CD14-positive monocyte (primary cell): ENCODE results near the gene VARS2. TPM values are rescaled to one million over a fixed set of nuclear protein-coding genes. Genes with fewer than 3 reads are reported as not detected.

Experiments used
- DNase-seq, 3 donors: peaks; one replicate each; pipeline ENCODE4 v3.0.0-alpha.2; 2011 to 2022
- H2AFZ ChIP-seq: 2 replicates; pipeline ENCODE4 v1.6.0; 2012; ENCODE audit warnings: mild to moderate bottlenecking, low read depth, low read length, inconsistent platforms; ENCODE audit not compliant: insufficient read depth, poor library complexity, severe bottlenecking
- H3K27ac ChIP-seq, 2 donors: 1 replicate in 1 of 2; 2 replicates in 1 of 2; pipeline ENCODE4 v1.5.1; 2012 to 2013; ENCODE audit warnings: low read length in 2 of 2, control low read depth in 1 of 2, inconsistent platforms in 1 of 2, low read depth in 1 of 2, mild to moderate bottlenecking in 1 of 2
- H3K27me3 ChIP-seq, 2 donors: one replicate each; pipeline versions ENCODE4 v1.6.0 to v1.6.1; 2011 to 2013; ENCODE audit warnings: low read length in 2 of 2; ENCODE audit not compliant: control insufficient read depth in 2 of 2, insufficient read depth in 2 of 2
- H3K36me3 ChIP-seq, 2 donors: replicated peaks in 1 of 2; 1 replicate in 1 of 2; 2 replicates in 1 of 2; pipeline versions ENCODE4 v1.5.1 to v1.6.1; 2012 to 2013; ENCODE audit warnings: low read length in 2 of 2, control low read depth in 1 of 2, inconsistent platforms in 1 of 2, mild to moderate bottlenecking in 1 of 2; ENCODE audit not compliant: insufficient read depth in 2 of 2, control insufficient read depth in 1 of 2
- H3K4me1 ChIP-seq, 2 donors: 1 replicate in 1 of 2; 2 replicates in 1 of 2; pipeline versions ENCODE4 v1.5.1 to v1.6.1; 2012 to 2013; ENCODE audit warnings: low read length in 2 of 2, control low read depth in 1 of 2, inconsistent platforms in 1 of 2, mild to moderate bottlenecking in 1 of 2, moderate library complexity in 1 of 2; ENCODE audit not compliant: insufficient read depth in 2 of 2, control insufficient read depth in 1 of 2
- H3K4me2 ChIP-seq: replicated peaks from 2 replicates; pipeline ENCODE3; 2012; ENCODE audit warnings: low read length, moderate library complexity, mild to moderate bottlenecking; ENCODE audit not compliant: poor library complexity, severe bottlenecking; ENCODE audit errors: extremely low read depth
- H3K4me3 ChIP-seq, 3 experiments: fragments of 200-600 bp in 1 of 3; sonication (generic) in 1 of 3; replicated peaks in 1 of 3; 1 replicate in 2 of 3; 2 replicates in 1 of 3; pipeline ENCODE4 v1.5.1; 2011 to 2013; ENCODE audit warnings: low read length in 3 of 3, mild to moderate bottlenecking in 3 of 3, control low read depth in 2 of 3, low read depth in 2 of 3, inconsistent platforms in 1 of 3, moderate library complexity in 1 of 3
- H3K79me2 ChIP-seq: 2 replicates; pipeline ENCODE4 v1.6.0; 2012; ENCODE audit warnings: mild to moderate bottlenecking, control low read depth, inconsistent platforms, low read length, moderate library complexity; ENCODE audit not compliant: insufficient read depth
- H3K9ac ChIP-seq: 2 replicates; pipeline ENCODE4 v1.6.0; 2017; ENCODE audit warnings: low read length, mild to moderate bottlenecking; ENCODE audit not compliant: insufficient read depth, poor library complexity, severe bottlenecking
- H3K9me3 ChIP-seq, 2 donors: replicated peaks in 1 of 2; 1 replicate in 1 of 2; 2 replicates in 1 of 2; pipeline versions ENCODE4 v1.5.1 to v1.6.1; 2012 to 2013; ENCODE audit warnings: low read length in 2 of 2, control low read depth in 1 of 2; ENCODE audit not compliant: control insufficient read depth in 1 of 2, insufficient read depth in 1 of 2
- H4K20me1 ChIP-seq: 2 replicates; pipeline ENCODE4 v1.6.0; 2012; ENCODE audit warnings: mild to moderate bottlenecking, low read length, control low read depth, moderate library complexity; ENCODE audit not compliant: insufficient read depth
- H3K27ac Mint-ChIP-seq, 7 donors: one replicate each; pipeline ENCODE4 v1.8.0; 2020; ENCODE audit warnings: mild to moderate bottlenecking in 7 of 7, mixed read lengths in 7 of 7, moderate library complexity in 6 of 7, inconsistent platforms in 2 of 7
- H3K27me3 Mint-ChIP-seq, 3 donors: one replicate each; pipeline ENCODE4 v1.8.0; 2021 to 2022; ENCODE audit warnings: low read depth in 3 of 3, mild to moderate bottlenecking in 3 of 3, mixed read lengths in 3 of 3, moderate library complexity in 3 of 3, inconsistent platforms in 1 of 3
- H3K36me3 Mint-ChIP-seq, 2 donors: one replicate each; pipeline ENCODE4 v1.8.0; 2020; ENCODE audit warnings: mixed read lengths in 2 of 2, inconsistent platforms in 1 of 2, mild to moderate bottlenecking in 1 of 2
- H3K4me1 Mint-ChIP-seq: one replicate; pipeline ENCODE4 v1.8.0; 2020; ENCODE audit warnings: mild to moderate bottlenecking, mixed read lengths
- H3K4me3 Mint-ChIP-seq, 2 donors: one replicate each; pipeline ENCODE4 v1.8.0; 2020; ENCODE audit warnings: mild to moderate bottlenecking in 2 of 2, mixed read lengths in 2 of 2, moderate library complexity in 1 of 2
- H3K9me3 Mint-ChIP-seq, 7 donors: one replicate each; pipeline ENCODE4 v1.8.0; 2020 to 2022; ENCODE audit warnings: mixed read lengths in 7 of 7, mild to moderate bottlenecking in 6 of 7, moderate library complexity in 6 of 7, inconsistent platforms in 2 of 7
- CTCF ChIP-seq: fragments of 200-600 bp; IDR thresholded peaks from one replicate; pipeline ENCODE4 v1.8.0; 2022; ENCODE audit warnings: antibody characterized with exemption, mild to moderate bottlenecking
- WGBS: methylation state at CpG from one replicate; pipeline ENCODE4 v1.1.5; 2013; ENCODE audit warnings: missing lambda C conversion rate; ENCODE audit not compliant: insufficient coverage; 5-methylcytosine and 5-hydroxymethylcytosine counted together
- intact Hi-C, 2 donors: fragments of 100-400 bp; cut with micrococcal nuclease; formaldehyde crosslinking; loops; one replicate each; pipeline versions ENCODE4 v1.15.0 to v1.15.1; 2023
- polyA plus RNA-seq, 3 donors: library from polyadenylated mRNA; depleted of rRNA in 1 of 3; unstranded in 2 of 3; stranded (reverse) in 1 of 3; fragments of 300-500 nt in 2 of 3; fragments of >200 nt in 1 of 3; fragmentation: Illumina TruSeq in 2 of 3; gene quantifications; 1 replicate in 2 of 3; 2 replicates in 1 of 3; pipeline ENCODE4 v1.2.3, GENCODE V29; 2012 to 2021

Gene VARS2
- polyA plus RNA-seq, 3 donors: 7.6 to 15.5 (median 8.1) TPM

GRCh38 chr6:30948811-30949210, 34.8 kb downstream of the VARS2 start:
- no peak overlapping the region for H2AFZ ChIP-seq
- H3K27ac ChIP-seq: no peak overlapping the region
- H3K9ac ChIP-seq: no peak overlapping the region
- H3K4me1 ChIP-seq: no peaks in the 10 kb centered on the region
- intact Hi-C loops: no loop called here
- WGBS: 94% methylated on average over 2 of the region's 6 CpGs
- DNase-seq: no peak
- H3K9me3 ChIP-seq: no peaks in the 10 kb centered on the region
- peaks cover 30 to 61% (median 39%) of the 10 kb centered on the region in 3 donors for H3K27me3 Mint-ChIP-seq
- H4K20me1 ChIP-seq: no peaks in the 10 kb centered on the region
- no peak overlapping the region for H3K4me3 Mint-ChIP-seq
- TF ChIP-seq CTCF: no peak
- H3K4me2 ChIP-seq: no peak overlapping the region
- no peak overlapping the region for H3K4me3 ChIP-seq
- H3K4me1 Mint-ChIP-seq: no peaks in the 10 kb centered on the region
- peaks cover 1 to 9% (median 6%) of the 10 kb centered on the region in 7 donors for H3K9me3 Mint-ChIP-seq
- H3K36me3 Mint-ChIP-seq: no peaks in the 10 kb centered on the region
- H3K27ac Mint-ChIP-seq: no peak overlapping the region
- no peaks in the 10 kb centered on the region for H3K79me2 ChIP-seq
- H3K27me3 ChIP-seq: peaks cover 16 to 32% of the 10 kb centered on the region in 2 donors
- no peaks in the 10 kb centered on the region for H3K36me3 ChIP-seq

- Histone ChIP-seq H3K9ac (no peak overlapping the region), H3K4me3 (no peak overlapping the region), H3K4me1 (peaks cover 14 to 15% of the 10 kb centered on the region in 2 donors), H3K9me3 (no peaks in the 10 kb centered on the region), H3K36me3 (no peaks in the 10 kb centered on the region), H4K20me1 (no peaks in the 10 kb centered on the region), H2AFZ (no peak overlapping the region), H3K27ac (no peak overlapping the region), H3K27me3 (peaks cover 40 to 62% of the 10 kb centered on the region in 2 donors), H3K79me2 (no peaks in the 10 kb centered on the region), H3K4me2 (no peak overlapping the region)
- peaks cover 1 to 9% (median 6%) of the 10 kb centered on the region in 7 donors for H3K9me3 Mint-ChIP-seq
- peaks cover 11% of the 10 kb centered on the region for H3K4me1 Mint-ChIP-seq
- DNase-seq: no peak
- peaks cover 47 to 82% (median 57%) of the 10 kb centered on the region in 3 donors for H3K27me3 Mint-ChIP-seq
- peak overlapping the region in 1 of 7 donors; percentile 9 for H3K27ac Mint-ChIP-seq
- 77% methylated on average over 2 of the region's 5 CpGs for WGBS
- H3K36me3 Mint-ChIP-seq: no peaks in the 10 kb centered on the region
- no peak for TF ChIP-seq CTCF
- intact Hi-C loops: no loop called here
- no peak overlapping the region for H3K4me3 Mint-ChIP-seq
These were observed 38.0 kb downstream of the VARS2 start for GRCh38 chr6:30951907-30952469.
